HUES6 (cell line): ENCODE measurements around the gene MYO7A.

Source experiments
- H3K27ac ChIP-seq: 2 replicates; pipeline ENCODE4 v1.7.0; 2013; ENCODE audit warnings: low read depth, mild to moderate bottlenecking, low read length, inconsistent platforms
- H3K27me3 ChIP-seq: 2 replicates; pipeline ENCODE4 v1.6.1; 2013; ENCODE audit warnings: low read length; ENCODE audit not compliant: control insufficient read depth, insufficient read depth
- H3K36me3 ChIP-seq: 2 replicates; pipeline ENCODE4 v1.6.1; 2013; ENCODE audit warnings: low read length; ENCODE audit not compliant: control insufficient read depth, insufficient read depth
- H3K4me1 ChIP-seq: 2 replicates; pipeline ENCODE4 v1.6.1; 2013; ENCODE audit warnings: low read length; ENCODE audit not compliant: control insufficient read depth, insufficient read depth
- H3K4me3 ChIP-seq: 2 replicates; pipeline ENCODE4 v1.5.1; 2013; ENCODE audit warnings: low read depth, low read length
- H3K9ac ChIP-seq: one replicate; pipeline ENCODE4 v1.6.1; 2013; ENCODE audit warnings: mild to moderate bottlenecking, low read length
- H3K9me3 ChIP-seq: 2 replicates; pipeline ENCODE4 v1.6.1; 2013; ENCODE audit warnings: low read depth, low read length; ENCODE audit not compliant: control insufficient read depth, insufficient read depth

Gene MYO7A

GRCh38 chr11:77122576-77123212, 5.4 kb upstream of the MYO7A start:
- Histone ChIP-seq H3K9ac (no peak overlapping the region), H3K36me3 (peaks cover 17% of the 10 kb centered on the region), H3K4me1 (peaks cover 7% of the 10 kb centered on the region), H3K27me3 (no peaks in the 10 kb centered on the region), H3K4me3 (no peak overlapping the region), H3K27ac (no peak overlapping the region), H3K9me3 (no peaks in the 10 kb centered on the region)

GRCh38 chr11:77123591-77123990, 4.5 kb upstream of the MYO7A start:
- H3K36me3 ChIP-seq = peaks cover 17% of the 10 kb centered on the region
- peaks cover 15% of the 10 kb centered on the region for H3K4me1 ChIP-seq
- H3K9me3 ChIP-seq = no peaks in the 10 kb centered on the region
- H3K27me3 ChIP-seq = no peaks in the 10 kb centered on the region
- H3K9ac ChIP-seq = no peak overlapping the region
- no peak overlapping the region for H3K27ac ChIP-seq
- no peak overlapping the region for H3K4me3 ChIP-seq

GRCh38 chr11:77124041-77124440, 4.0 kb upstream of the MYO7A start:
- H3K9me3 ChIP-seq = no peaks in the 10 kb centered on the region
- H3K36me3 ChIP-seq = peaks cover 17% of the 10 kb centered on the region
- no peak overlapping the region for H3K9ac ChIP-seq
- H3K4me3 ChIP-seq = no peak overlapping the region
- no peak overlapping the region for H3K27ac ChIP-seq
- no peaks in the 10 kb centered on the region for H3K27me3 ChIP-seq
- H3K4me1 ChIP-seq = peaks cover 15% of the 10 kb centered on the region

GRCh38 chr11:77124488-77124887, 3.6 kb upstream of the MYO7A start:
- Histone ChIP-seq H3K4me3 (no peak overlapping the region), H3K36me3 (peaks cover 15% of the 10 kb centered on the region), H3K9ac (no peak overlapping the region), H3K27ac (no peak overlapping the region), H3K27me3 (no peaks in the 10 kb centered on the region), H3K4me1 (peaks cover 15% of the 10 kb centered on the region), H3K9me3 (no peaks in the 10 kb centered on the region)

GRCh38 chr11:77125191-77125590, 2.9 kb upstream of the MYO7A start:
- H3K4me3 ChIP-seq = no peak overlapping the region
- no peak overlapping the region for H3K27ac ChIP-seq

GRCh38 chr11:77125695-77126094, 2.4 kb upstream of the MYO7A start:
- peaks cover 15% of the 10 kb centered on the region for H3K4me1 ChIP-seq
- H3K27ac ChIP-seq = no peak overlapping the region

More at GRCh38 chr11:77125191-77125590, 2.9 kb upstream of the MYO7A start:
- no peaks in the 10 kb centered on the region for H3K27me3 ChIP-seq
- H3K36me3 ChIP-seq = peaks cover 13% of the 10 kb centered on the region
- peaks cover 15% of the 10 kb centered on the region for H3K4me1 ChIP-seq
- H3K9me3 ChIP-seq = no peaks in the 10 kb centered on the region
- H3K9ac ChIP-seq = no peak overlapping the region

GRCh38 chr11:77126156-77126775, 1.8 kb upstream of the MYO7A start:
- no peak overlapping the region for H3K9ac ChIP-seq
- peaks cover 15% of the 10 kb centered on the region for H3K4me1 ChIP-seq
- peaks cover 5% of the 10 kb centered on the region; the same call in 1 of the 2 replicates for H3K36me3 ChIP-seq
- H3K27ac ChIP-seq = no peak overlapping the region
- H3K27me3 ChIP-seq = no peaks in the 10 kb centered on the region
- H3K9me3 ChIP-seq = no peaks in the 10 kb centered on the region
- no peak overlapping the region for H3K4me3 ChIP-seq

More at GRCh38 chr11:77125695-77126094, 2.4 kb upstream of the MYO7A start:
- no peak overlapping the region for H3K4me3 ChIP-seq
- H3K9me3 ChIP-seq = no peaks in the 10 kb centered on the region
- H3K9ac ChIP-seq = no peak overlapping the region
- no peaks in the 10 kb centered on the region for H3K27me3 ChIP-seq
- H3K36me3 ChIP-seq = peaks cover 9% of the 10 kb centered on the region

GRCh38 chr11:77126861-77127234, 1.2 kb upstream of the MYO7A start:
- H3K4me3 ChIP-seq = peak overlapping the region; percentile 51
- no peak overlapping the region for H3K27ac ChIP-seq
- peaks cover 15% of the 10 kb centered on the region for H3K4me1 ChIP-seq
- no peaks in the 10 kb centered on the region for H3K27me3 ChIP-seq
- H3K36me3 ChIP-seq = peaks cover 5% of the 10 kb centered on the region; the same call in 1 of the 2 replicates
- no peaks in the 10 kb centered on the region for H3K9me3 ChIP-seq
- no peak overlapping the region for H3K9ac ChIP-seq

- Histone ChIP-seq H3K9ac (peak overlapping the region; percentile 22), H3K4me1 (peaks cover 15% of the 10 kb centered on the region), H3K9me3 (no peaks in the 10 kb centered on the region), H3K4me3 (peak overlapping the region; percentile 51), H3K36me3 (peaks cover 5% of the 10 kb centered on the region; the same call in 1 of the 2 replicates), H3K27ac (no peak overlapping the region), H3K27me3 (no peaks in the 10 kb centered on the region)
Observed at GRCh38 chr11:77127235-77127911, 673 bp upstream of the MYO7A start.

- Histone ChIP-seq H3K4me3 (no peak overlapping the region), H3K36me3 (no peaks in the 10 kb centered on the region), H3K27ac (no peak overlapping the region), H3K4me1 (peaks cover 15% of the 10 kb centered on the region), H3K9ac (no peak overlapping the region), H3K27me3 (no peaks in the 10 kb centered on the region), H3K9me3 (no peaks in the 10 kb centered on the region)
Observed at GRCh38 chr11:77129069-77129841, 1.2 kb downstream of the MYO7A start.
